Activated T-cell treated with anti-CD3 and anti-CD28 coated beads for 24 hours (primary cell): ENCODE data around the gene IL6ST.
A peak's percentile ranks its signal among the peaks of the same experiment; 100 is the strongest.

ENCODE experiments used
- DNase-seq: peaks from one replicate; pipeline ENCODE4 v3.0.0-alpha.2; 2020; ENCODE audit warnings: low read depth

Gene IL6ST

GRCh38 chr5:55920784-55921183 is 74.0 kb downstream of the IL6ST start:
- DNase-seq: no peak

GRCh38 chr5:55919625-55920024 is 75.1 kb downstream of the IL6ST start:
- DNase-seq: no peak

- DNase-seq: no peak
Measured at GRCh38 chr5:55918087-55919035, 76.4 kb downstream of the IL6ST start.

- no peak for DNase-seq
Measured at GRCh38 chr5:55917402-55918086, 77.2 kb downstream of the IL6ST start.

GRCh38 chr5:55916986-55917385 is 77.8 kb downstream of the IL6ST start:
- no peak for DNase-seq

- DNase-seq: no peak
Measured at GRCh38 chr5:55915783-55916182, 79.0 kb downstream of the IL6ST start.

GRCh38 chr5:55914971-55915370 is 79.8 kb downstream of the IL6ST start:
- no peak for DNase-seq

- no peak for DNase-seq
Measured at GRCh38 chr5:55913466-55914413, 81.0 kb downstream of the IL6ST start.

- DNase-seq: no peak
Measured at GRCh38 chr5:55911784-55912653, 82.7 kb downstream of the IL6ST start.

GRCh38 chr5:55908804-55909203 is 86.0 kb downstream of the IL6ST start:
- no peak for DNase-seq

- DNase-seq: no peak
Measured at GRCh38 chr5:55907927-55908326, 86.8 kb downstream of the IL6ST start.

GRCh38 chr5:55905251-55905650 is 89.5 kb downstream of the IL6ST start:
- DNase-seq: no peak

- no peak for DNase-seq
Measured at GRCh38 chr5:55904152-55904551, 90.6 kb downstream of the IL6ST start.

GRCh38 chr5:55903121-55903701 is 91.6 kb downstream of the IL6ST start:
- peak; percentile 55 for DNase-seq

- DNase-seq: no peak
Measured at GRCh38 chr5:55902696-55903095, 92.1 kb downstream of the IL6ST start.

- no peak for DNase-seq
Measured at GRCh38 chr5:55900776-55901175, 94.0 kb downstream of the IL6ST start.

GRCh38 chr5:55900068-55900467 is 94.7 kb downstream of the IL6ST start:
- DNase-seq: no peak

- no peak for DNase-seq
Measured at GRCh38 chr5:55899344-55899743, 95.4 kb downstream of the IL6ST start.

- DNase-seq: no peak
Measured at GRCh38 chr5:55897905-55898304, 96.9 kb downstream of the IL6ST start.

GRCh38 chr5:55897206-55897894 is 97.4 kb downstream of the IL6ST start:
- no peak for DNase-seq
